ENCODE measurements around the gene TBC1D20. TPM values are rescaled to one million over a fixed set of nuclear protein-coding genes. Genes with fewer than 3 reads are reported as not detected.

Gene TBC1D20
- total and polyA plus RNA-seq, 3 donors from 2014 or later, result 43.5 to 52.6 (median 45.7) TPM

DNA sequence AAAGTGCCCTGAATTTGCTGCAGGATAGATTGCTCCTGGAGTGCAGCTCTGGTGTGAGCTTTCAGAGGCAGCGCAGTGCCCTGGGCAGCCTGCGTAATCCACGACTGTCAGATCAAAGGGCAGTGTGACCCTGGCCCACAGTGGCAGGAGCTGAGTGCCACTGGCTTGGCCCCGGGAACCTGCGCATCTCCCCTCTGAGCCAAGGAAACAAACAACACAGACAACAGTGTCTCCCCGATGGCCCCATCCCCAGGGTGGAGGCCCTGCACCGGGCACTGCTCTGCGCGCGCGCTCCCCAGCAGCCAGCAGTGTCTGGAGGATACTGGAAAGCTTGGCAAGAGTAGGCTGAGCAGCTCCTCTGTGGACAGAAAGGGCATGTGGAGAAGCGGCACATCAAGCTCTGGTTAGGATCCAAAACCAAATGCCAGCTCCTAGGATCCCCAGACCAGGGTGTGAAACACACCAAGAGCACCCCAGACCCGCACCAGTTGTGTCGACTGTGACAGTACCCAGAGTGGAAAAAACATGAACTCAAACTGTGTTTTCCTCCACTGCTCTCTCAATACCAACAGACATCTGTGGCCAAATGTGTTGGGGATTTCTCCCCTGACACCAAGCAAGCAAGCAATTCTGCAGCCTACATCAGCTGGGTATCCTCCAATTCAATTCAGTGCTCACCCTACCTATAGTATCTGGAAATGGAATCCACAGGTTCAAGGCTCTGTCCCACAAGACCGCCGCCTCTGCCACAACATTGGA is 27.5 kb downstream of the TBC1D20 start:
- Histone ChIP-seq H3K4me1 (peaks cover 3% of the 10 kb centered on the region), H3K27ac (no peak overlapping the region), H3K27me3 (no peaks in the 10 kb centered on the region), H3K4me3 (no peak overlapping the region), H3K9me3 (no peaks in the 10 kb centered on the region), H3K36me3 (ENCODE audit: low read depth, missing control alignments) (no peaks in the 10 kb centered on the region)
- intact Hi-C loops (cut with DNase I; ENCODE audit: low total_unique reads), result no loop called here
- WGBS, 2 donors, result 79 to 89% methylated on average over 4 to 16 of the region's 16 CpGs
- no peak for DNase-seq
- TF ChIP-seq, protein P1, sequence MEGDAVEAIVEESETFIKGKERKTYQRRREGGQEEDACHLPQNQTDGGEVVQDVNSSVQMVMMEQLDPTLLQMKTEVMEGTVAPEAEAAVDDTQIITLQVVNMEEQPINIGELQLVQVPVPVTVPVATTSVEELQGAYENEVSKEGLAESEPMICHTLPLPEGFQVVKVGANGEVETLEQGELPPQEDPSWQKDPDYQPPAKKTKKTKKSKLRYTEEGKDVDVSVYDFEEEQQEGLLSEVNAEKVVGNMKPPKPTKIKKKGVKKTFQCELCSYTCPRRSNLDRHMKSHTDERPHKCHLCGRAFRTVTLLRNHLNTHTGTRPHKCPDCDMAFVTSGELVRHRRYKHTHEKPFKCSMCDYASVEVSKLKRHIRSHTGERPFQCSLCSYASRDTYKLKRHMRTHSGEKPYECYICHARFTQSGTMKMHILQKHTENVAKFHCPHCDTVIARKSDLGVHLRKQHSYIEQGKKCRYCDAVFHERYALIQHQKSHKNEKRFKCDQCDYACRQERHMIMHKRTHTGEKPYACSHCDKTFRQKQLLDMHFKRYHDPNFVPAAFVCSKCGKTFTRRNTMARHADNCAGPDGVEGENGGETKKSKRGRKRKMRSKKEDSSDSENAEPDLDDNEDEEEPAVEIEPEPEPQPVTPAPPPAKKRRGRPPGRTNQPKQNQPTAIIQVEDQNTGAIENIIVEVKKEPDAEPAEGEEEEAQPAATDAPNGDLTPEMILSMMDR (IDR thresholded peaks at IDR 0.05), result no peak
- TF ChIP-seq POLR2A (IDR thresholded peaks at IDR 0.05), result no peak

DNA sequence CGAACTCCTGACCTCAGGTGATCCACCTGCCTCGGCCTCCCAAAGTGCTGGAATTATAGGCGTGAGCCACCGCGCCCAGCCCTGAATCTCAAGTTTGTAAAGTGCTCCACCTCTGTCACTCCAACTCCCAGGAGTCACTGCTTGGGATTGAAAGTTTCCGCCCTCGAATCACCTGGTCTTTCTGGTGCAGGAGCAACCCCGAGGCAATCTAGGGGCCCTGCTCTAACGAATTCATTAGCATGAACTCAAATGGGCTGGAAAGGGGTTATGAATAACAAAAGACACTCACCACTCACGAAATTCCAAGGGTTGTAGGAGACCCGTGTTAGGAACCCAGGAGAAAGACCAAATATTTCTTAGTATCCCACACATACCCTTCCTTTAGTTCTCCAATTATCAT is 28.1 kb downstream of the TBC1D20 start:
- TF ChIP-seq POLR2A (IDR thresholded peaks at IDR 0.05), result no peak
- TF ChIP-seq, protein P1 (IDR thresholded peaks at IDR 0.05), result no peak
- DNase-seq, result no peak
- Histone ChIP-seq H3K27ac (no peak overlapping the region), H3K27me3 (no peaks in the 10 kb centered on the region), H3K9me3 (no peaks in the 10 kb centered on the region), H3K4me3 (no peak overlapping the region), H3K4me1 (peaks cover 3% of the 10 kb centered on the region), H3K36me3 (ENCODE audit: low read depth, missing control alignments) (no peaks in the 10 kb centered on the region)
- 70 to 82% methylated on average over 6 to 11 of the region's 11 CpGs for WGBS, 2 donors
- intact Hi-C loops (cut with DNase I; ENCODE audit: low total_unique reads), result no loop called here

DNA sequence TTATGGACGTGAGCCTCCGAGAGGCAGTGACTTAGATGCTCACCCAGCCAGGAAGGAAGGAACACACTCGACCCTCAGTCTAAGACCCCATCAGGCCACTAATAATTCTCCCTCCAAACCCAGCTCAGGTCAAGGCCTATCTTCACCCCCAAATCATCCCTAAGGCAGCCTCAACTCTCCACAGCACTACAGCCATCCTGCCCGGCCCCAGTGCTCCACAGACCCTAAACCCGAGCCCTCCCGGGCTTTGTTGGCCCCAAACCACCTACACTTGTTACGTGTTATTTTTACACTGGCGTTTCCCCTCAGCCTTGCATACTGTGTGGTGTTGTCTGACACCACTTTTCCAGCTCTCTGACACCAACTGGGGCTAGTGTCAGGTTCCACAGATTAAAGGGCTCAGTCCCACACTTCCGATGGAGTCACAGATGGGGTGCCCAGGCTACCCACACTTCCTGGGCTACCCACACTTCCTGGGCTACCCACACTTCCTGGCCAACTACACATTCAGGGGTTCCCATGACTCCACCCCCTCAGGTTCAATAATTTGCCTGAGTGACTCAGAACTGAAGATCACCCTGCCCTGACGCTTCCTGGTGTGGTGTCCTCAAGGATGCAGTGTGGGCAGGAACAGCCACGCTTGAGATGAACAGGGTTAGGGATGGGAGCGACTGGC is 28.9 kb downstream of the TBC1D20 start:
- WGBS, 2 donors, result 81 to 85% methylated on average over 12 of the region's 12 CpGs
- no peaks in the 10 kb centered on the region for H3K36me3 ChIP-seq (ENCODE audit: low read depth, missing control alignments)
- H3K27me3 ChIP-seq, result no peaks in the 10 kb centered on the region
- no peak for TF ChIP-seq POLR2A (IDR thresholded peaks at IDR 0.05)
- TF ChIP-seq, protein P1 (IDR thresholded peaks at IDR 0.05), result no peak
- H3K4me1 ChIP-seq, result no peaks in the 10 kb centered on the region
- no peak overlapping the region for H3K27ac ChIP-seq
- no peak overlapping the region for H3K4me3 ChIP-seq
- no peak for DNase-seq
- intact Hi-C loops (cut with DNase I; ENCODE audit: low total_unique reads), result no loop called here
- no peaks in the 10 kb centered on the region for H3K9me3 ChIP-seq

DNA sequence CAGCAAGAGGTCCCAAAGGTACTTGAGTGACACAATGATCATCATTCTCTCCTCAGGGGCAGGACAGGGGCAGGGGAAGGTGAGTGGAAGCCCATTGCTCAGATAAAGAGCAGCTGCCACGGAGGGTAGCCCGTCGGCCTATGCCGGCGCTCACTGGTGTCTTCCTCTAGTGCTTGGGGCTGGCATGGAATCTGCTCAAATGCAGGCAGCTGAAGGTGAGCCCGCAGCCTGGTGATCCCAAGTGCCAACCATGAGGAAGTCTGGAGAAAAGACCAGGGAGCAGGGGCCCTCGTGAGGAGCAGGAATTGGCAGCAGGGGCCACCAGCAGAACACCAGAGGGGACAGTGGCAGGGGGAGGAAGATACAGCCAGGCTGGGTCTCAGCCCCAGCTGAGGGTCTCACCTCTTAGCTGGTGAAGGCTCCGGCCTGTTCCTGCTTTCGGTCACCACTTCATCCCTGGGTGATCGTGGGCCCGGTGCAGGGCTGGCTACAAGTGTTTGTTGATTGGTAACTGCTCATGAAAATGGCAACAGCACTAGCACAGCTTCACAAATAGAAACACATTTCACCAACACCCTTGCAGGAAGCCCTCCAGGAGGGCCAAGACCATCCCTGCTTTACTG is 29.5 kb downstream of the TBC1D20 start:
- Histone ChIP-seq H3K4me3 (no peak overlapping the region), H3K27me3 (no peaks in the 10 kb centered on the region), H3K4me1 (no peaks in the 10 kb centered on the region), H3K9me3 (no peaks in the 10 kb centered on the region), H3K27ac (no peak overlapping the region), H3K36me3 (ENCODE audit: low read depth, missing control alignments) (no peaks in the 10 kb centered on the region)
- intact Hi-C loops (cut with DNase I; ENCODE audit: low total_unique reads), result no loop called here
- 84 to 96% methylated on average over 9 to 11 of the region's 11 CpGs for WGBS, 2 donors
- TF ChIP-seq POLR2A (IDR thresholded peaks at IDR 0.05), result no peak
- TF ChIP-seq, protein P1 (IDR thresholded peaks at IDR 0.05), result no peak
- DNase-seq, result no peak
